HuH-7 (cell line): ENCODE results near the gene CD300C.
A peak's percentile ranks its signal among the peaks of the same experiment; 100 is the strongest.
"Not testable (repeated sequence)": the region's sequence is repeated elsewhere in the genome, so short reads cannot be mapped to it uniquely, and the experiment has no call there.

Experiments
- DNase-seq: peaks from one replicate; pipeline ENCODE4 v3.0.0; 2011; ENCODE audit warnings: low spot score

The CD300C gene

DNA sequence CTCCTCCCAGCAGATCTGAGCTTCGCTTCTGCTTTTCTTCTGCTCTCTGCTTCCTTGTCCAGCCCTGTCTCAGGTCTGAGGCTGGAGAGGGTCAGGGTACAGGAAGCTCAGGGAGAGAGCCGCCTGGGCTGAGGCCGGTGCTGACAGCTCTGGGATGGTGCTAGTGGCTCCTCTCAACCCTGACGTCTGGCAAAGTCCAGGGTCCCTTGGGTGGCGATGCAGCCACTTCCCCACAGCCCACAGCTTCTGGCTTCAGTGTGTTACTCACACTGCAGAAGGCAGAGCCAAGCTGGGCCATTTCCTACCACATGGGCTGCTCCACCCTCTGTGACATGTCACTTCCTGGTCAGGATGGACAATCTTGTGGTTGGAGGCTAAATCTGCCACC, at the start of gene CD300C:
TSS of gene CD300C (minus strand) at position 273 of the 388 bp plus-strand sequence. CDS start 333 bp downstream, outside the sequence.
- no peak for DNase-seq

DNA sequence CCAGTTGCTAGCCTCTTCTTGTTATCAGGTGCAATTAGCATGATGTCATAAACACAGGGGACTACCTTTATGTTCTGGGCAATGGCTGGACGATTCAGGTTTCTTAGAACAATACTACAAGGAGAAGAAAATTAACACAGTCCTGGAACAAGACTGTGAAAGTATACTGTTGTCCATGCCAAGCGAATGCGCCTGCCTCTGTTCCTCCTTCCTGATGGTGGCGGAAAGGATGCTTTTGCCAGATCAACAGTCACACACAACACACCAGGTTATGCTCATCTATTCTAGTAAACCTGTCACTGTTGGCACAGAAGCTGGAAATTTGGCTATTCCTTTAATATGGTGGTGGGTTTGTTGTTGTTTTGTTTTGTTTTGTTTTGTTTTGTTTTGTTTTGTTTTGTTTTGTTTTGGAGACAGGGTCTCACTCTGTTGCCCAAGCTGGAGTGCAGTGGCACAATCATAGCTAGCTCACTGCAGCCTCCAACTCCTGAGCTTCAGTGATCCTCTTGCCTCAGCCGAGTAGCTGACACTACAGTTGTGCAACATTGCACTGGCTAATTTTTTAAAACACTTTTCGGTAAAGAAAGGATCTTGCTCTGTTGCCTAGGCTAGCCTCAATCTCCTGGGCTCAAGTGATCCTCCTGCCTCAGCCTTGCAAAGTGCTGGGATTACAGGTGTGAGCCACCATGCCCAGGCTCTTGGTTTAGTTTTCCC, 49.3 kb upstream of the CD300C start:
- DNase-seq, result no peak

DNA sequence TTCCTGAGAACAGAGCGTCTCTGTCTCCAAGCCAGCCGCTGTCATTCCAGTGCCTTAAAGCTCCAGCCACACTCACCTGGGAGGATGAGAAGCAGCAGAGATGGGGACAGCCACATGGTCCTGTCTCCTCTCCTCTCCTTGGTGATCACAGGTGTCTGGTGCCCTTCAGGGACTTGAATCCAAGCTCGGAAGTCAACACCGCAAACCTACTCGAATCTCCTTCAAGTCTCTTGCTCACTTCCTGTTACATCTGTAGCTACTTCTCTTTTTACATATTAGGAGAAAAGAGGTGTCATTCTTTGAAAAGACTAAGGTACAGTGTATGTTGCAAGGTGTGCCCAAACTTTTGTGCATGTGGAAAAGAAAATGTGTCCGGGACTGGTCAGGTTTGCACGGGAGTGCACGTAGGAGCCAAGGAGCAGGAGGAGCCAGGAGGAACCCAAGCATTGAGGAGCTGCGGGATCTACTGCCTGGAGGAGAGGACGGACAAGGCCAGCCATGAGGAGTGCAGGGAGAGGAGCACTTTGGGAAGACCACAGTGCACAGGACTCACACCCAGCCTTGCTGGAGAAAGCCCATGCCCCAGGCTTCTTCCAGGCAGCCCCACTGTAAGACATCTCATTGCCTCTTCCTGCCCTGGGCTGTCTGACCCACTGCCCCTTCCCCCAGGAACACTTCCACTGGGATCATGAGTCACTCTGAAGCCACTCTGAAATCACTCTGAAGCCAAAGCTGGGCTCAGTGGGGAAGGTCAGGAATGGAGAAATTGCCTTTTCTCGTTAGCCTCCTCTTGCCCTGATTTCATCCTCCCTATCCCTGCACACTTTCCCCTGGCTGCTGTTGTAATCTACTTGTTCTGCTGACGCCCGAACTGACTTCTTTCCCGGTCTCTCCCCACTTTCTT, 46.4 kb upstream of the CD300C start, which contains the start of gene CD300LD:
TSS of gene CD300LD (minus strand) at position 197 of the 904 bp plus-strand sequence. CDS start at position 116, 81 bp downstream.
- no peak for DNase-seq

DNA sequence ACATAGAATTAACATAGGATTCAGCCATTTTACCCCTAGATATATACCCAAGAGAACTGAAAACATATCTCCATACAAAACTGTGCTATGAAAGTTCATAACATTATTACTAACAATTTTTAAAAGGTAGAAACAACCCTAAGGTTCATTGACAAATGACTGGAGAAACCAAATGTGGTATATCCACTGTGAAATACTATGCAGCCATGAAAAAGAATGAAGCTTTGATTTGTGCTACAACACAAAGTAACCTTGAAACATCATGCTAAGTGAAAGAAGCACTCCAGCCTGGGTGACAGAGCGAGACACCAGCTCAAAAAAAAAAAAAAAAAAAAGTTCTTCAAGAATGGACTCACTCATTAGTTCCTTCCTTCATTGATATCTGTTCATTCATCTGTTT, 45.6 kb upstream of the CD300C start:
- no peak for DNase-seq

DNA sequence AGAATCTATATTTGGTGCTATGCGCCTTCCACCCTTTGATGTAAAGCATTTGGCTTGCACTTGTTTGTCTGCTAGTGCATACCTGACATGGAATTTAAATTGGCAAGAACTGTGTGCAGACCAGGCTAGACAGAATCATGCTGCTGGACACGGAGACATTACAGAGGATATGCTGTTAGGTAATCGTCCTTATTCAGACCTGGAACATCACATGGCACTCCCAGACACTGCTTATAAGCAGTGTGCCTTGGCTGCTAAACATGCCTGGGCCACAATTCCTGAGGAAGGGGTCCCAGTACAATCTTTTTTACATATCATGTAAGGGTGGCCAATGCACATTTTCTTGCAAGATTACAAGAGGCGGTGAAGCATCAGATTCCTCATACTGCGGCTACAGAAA, 39.8 kb upstream of the CD300C start:
- DNase-seq, result no peak

DNA sequence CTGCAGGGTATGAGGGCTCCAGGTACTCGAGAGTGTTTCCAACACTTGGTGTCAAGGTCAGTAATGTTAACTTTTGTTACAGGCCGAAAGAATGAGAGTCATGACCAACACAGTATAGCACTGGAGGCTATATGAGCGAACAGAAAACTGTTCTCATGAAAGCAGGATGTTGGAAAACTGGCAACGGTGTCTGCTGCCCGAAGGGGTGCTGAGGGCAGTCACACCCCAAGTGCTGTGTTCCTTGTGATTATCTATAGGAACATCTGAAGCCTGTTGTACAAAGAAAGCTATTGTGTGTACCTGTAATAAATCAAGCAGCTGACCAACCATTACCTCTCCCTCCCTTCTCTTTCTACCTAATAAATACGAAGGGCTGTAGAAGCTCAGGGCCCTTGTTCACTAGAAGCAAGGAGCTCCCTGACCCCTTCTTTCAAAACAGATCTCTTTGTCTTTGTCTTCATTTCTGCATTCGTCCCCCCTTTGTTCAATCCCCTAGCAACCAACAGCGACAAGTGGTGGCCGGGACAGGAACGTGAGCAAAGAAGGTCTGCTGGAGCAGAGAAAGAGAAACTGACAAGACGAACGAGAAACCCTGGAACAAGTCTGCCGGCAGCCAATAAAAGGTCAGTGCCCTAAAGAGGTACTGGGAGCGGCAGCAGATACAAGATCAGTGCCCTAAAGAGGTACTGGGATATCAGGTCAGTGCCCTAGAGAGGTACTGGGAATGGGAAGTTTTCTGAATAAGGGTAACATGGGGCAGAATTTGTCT, 38.6 kb upstream of the CD300C start:
- no peak for DNase-seq

DNA sequence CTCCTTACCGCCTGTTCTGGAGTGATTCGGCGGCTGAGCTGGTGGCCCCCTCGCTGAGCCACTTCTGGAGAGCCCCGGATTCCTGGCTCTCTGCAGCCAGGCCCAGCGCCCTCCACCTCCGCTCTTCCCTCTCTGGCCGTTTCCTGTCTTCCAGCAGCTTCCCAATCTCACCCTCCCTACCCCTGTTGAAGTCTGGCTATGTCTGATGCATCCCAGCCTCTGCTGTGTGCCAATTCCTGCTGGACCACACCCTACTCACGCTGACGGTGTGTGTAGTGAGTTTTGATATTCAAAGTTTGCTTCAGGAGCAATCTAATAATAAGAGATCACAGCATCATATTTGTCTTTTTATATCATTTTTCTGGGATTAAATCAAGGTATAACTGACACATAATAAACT, 36.7 kb upstream of the CD300C start:
- DNase-seq, result no peak

DNA sequence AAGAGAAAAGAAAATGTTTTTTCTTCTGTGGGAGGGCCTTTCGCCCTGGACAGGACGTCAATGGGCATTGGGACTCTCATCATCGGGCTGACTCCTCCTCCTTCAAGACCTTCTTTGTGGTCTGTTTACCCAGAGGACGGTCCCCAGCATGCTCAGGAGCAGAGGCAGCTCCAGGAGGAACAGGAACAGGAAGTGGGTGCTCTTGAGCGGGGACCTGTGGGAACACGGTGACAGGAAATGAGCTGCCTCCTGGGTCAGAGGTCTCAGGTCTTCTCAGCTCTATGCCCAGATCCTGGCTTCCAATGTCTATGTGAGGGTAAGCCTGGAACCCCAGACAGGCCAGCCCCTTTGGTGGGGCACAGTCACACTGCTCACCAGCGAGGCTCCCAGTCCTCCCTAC, 34.0 kb upstream of the CD300C start:
- no peak for DNase-seq

DNA sequence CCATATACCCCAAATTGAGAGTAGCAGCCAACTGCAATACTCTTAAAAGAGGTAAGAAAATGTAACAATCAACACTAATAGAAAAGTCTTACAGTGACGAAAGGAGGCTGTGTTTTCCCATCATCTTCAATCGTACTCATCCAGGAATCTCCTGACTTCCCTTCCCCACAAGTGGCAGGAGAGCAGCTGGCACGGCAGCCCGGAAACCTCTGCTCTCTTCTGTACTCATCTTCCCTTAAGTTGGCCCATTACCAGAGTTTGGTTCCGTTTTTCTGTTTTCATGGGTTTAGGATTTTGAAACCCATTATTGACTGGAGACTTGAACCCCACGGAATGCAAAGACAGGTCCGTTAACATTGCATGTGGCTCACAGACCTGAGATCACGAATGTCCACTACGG, 33.1 kb upstream of the CD300C start:
- DNase-seq, result no peak

DNA sequence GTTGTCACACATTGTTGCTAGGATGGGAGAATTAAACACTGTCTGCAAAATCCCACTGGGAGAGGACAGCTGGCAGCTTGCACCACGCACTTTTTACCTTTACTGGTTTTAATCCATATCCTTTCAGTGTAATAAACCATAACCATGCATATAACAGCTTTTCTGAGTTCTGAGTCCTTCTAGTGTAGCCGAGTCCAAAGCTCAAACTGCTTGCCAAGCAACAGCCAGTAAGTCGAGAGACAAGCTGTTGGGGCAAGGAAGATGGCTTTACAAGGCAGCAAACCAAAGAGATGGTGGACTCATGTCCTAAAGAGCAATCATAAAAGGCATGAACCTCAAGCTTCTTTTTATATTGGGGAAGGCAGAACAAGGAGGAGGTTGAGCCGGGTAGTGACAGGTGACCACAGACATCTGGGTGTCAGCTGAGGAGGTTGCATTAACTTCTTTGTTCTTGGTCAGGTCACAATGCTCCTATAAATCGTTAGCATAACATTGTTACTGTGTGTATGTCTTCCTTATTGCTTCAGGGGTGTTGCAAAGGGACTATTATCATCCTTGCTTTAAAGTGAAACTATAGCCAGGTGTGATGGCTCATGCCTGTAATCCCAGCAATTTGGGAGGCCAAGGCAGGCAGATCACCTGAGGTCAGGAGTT, 28.7 kb upstream of the CD300C start:
- DNase-seq, result no peak

DNA sequence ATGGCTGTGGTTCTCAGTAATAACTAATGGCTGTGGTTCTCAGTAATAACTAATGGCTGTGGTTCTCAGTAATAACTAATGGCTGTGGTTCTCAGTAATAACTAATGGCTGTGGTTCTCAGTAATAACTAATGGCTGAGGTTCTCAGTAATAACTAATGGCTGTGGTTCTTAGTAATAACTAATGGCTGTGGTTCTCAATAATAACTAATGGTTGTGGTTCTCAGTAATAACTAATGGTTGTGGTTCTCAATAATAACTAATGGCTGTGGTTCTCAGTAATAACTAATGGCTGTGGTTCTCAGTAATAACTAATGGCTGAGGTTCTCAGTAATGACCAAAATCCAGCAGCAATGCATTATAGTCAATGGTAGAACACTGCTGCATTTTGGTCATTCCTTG, 27.7 kb upstream of the CD300C start:
- DNase-seq, result not testable (repeated sequence)

DNA sequence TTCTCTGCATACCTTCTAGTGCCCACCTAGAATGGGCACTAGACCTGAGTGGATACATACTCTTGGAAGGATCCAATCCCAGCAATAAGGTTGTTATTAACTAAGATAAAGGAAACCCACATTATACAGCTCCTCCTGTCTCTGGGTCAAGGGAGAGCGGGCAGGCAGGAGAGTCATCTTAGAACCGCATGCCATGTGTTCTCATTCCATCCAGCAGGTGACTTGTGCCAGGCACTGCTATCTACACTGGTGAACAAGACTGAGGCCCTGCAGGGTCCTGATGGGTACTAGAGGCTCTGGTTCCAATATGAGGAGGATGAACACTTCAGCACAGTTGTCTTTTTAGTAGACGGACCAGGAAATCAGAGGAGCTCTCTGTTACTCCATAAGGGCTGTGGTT, 27.3 kb upstream of the CD300C start:
- DNase-seq, result no peak

DNA sequence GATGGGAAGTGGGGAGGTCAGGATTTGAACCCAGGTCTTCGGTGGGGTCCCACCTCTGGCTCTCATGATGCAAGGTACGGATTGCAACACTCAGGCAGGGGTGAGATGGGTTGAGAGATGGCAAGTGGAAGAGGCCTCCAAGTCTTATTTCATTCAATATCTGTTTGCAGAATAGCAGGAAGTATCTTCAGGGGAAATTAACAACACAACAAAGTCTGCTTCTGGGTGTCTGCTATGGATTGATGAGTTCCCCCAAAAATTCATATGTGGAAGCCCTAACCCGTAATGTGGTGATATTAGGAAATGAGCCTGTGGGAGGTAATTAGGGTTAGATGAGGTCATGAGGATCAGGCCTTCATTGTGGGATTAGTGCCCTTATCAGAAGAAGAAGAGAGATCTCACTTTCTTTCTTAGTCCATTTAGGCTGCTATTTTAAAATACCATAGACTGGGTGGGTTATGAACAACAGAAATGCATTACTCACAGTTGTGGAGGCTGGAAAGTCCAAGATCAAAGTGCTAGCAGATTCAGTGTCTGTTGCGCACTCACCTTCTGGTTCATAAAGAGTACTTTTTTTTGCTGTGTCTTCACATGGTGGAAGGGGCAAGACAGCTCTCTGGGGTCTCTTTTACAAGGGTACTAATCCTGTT, 25.8 kb upstream of the CD300C start:
- DNase-seq, result no peak

DNA sequence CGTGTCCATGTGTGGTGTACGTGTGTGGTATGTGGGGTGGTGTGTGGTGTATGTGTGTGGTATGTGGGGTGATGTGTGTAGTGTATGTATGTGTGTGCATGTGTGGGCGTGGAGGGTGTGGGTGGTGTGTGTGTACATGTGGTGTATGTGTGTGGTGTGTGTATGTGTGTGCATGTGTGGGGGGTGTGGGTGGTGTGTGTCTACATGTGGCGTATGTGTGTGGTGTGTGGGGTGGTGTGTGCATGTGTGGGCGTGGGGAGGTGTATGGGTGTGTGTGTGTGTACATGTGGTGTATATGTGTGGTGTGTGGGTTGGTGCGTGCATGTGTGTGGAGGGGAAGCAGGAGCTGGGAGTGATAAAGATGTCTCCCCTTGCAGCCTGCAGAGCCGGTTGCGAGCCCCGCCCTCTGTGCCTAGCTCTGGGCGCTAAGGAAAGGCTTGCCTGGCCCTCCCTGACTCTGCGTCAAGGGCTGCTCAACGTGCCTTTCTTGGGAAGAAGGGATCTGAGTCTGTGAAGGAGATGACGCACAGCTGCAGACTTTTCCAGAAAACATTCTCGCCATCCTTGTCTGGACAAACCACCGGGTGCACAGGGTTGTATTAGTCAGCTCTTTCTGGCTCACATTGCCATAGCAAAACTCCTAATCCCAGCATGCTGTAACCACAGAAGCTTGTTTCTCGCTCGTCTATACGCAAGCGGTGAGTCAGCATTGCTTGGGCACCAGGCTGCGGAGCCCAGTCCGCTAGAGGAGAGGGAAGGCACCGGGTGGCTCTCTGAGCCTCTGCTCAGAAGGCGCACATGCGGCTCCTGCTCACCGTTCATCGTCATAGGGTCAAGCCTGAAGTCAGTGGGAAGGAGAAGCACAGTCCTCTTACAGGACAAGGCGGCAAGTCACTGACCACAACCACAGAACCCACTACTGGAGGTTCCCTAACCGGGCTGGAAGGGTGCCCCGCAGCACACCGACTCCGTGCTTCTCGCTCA, 23.4 kb upstream of the CD300C start:
- no peak for DNase-seq

DNA sequence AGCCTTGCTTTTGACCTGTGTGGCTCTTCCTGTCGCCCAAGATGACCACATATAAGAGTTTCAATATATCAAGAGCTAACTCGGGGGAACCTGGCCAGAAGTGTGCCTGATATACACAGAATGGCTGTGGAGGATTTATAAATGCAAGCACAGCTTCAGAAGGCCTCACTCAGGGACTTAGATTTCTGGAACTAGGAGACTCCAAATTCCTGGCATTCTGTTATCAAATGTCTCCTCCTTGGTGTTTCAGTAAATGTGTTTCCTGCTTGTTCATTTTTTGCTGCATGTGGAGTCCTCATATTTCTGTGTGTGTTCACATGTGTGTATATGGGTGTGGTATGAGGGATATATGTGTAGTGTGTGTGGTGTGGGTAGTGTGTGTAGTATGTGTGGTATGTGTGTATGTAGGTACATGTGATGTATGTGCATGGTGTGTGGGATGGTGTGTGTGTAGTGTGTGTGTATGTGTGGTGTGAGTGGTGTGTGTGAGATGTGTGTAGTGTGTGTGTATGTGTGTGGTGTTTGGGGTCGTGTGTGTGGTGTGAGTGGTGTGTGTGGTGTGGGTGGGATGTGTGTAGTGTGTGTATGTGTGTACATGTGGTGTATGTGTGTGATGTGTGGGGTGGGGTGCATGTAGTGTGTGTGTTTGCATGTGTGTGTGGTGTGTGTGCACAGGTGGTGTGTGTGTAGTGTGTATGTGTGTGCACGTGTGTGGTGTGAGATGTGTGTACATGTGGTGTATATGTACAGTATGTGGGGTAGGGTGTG, 22.4 kb upstream of the CD300C start:
- no peak for DNase-seq

DNA sequence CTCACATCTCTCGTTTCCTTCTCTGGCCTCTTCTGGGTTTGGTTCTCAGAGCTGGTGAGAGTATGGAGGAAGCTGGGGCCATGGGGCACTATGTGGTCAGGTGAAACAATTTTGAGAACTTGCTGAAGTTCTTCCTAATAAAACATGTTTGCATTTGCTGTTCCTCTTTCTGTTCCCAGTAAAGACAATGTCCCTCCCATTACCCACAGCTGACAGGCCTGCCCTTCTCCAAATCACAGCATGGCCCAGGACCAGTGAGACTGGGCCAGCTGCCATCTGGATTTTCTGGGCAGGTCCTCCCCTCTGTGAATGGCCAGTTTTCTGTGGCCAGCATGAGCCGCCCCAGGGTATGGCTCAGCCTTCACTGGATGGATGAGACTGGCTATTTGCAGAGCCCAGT, 21.5 kb upstream of the CD300C start, which contains the start of gene CD300H:
TSS of gene CD300H (minus strand) at position 113 of the 400 bp plus-strand sequence.
- no peak for DNase-seq

DNA sequence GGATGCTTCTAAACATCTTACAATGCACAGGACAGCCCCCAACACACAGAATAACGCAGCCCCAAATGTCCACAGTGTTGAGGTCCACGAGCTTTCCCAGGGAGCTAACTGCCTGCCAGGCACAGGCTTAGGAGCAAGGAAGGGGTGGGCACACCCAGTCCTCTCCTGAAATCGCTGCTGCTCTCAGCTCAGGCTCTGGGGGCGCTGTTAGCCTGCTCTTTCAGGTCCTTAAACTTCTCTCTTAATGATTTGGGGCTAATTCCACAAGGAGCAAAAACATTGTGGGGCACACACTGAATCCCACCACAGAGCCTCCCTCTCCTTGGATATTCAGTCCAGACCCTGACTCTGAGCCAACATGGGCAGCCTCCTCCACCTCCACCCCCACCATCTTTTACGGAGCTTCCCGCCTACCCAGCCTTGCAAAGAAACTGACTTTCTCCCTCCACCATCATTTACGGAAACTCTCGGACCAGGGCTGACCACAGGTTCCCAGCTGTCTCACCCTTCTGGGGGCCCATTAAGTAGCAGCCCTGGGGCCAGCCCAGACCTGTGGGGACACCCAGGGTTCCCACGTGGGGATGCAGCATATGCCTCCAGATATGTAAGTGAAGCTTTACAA, 20.3 kb upstream of the CD300C start:
- DNase-seq, result peak; percentile 68

DNA sequence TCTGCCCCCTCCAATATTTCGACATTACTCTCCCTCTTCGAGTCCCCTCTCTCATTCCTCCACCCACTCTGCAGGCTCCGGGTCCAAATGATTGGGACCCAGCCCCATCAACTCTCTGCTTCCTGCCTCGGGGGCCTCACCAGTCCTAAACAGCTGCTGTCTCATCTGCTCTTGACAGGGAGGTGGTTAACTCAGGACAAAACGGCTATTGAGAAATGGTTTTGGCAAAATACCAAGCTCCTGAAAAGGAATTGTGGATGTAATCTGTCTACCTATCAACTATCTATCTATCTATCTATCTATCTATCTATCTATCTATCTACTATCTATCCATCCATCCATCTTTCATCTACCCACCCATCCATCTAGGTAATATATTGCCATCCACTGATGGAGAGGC, 19.2 kb upstream of the CD300C start:
- no peak for DNase-seq

DNA sequence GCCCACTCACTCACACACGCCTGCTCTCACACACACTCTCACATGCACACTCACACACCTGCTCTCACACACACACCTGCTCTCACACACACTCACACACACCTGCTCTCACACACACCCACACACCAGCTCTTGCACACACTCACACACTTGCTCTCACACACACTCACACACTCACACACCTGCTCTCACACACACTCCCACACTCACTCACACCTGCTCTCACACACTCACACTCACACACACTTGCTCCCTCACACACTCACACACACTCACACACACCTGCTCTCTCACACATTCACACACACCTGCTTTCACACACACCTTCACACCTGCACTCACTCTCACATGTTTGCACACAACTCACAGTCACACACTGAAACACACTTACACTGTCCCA, 17.4 kb upstream of the CD300C start:
- no peak for DNase-seq
